HFFc6 (cell line): Measurements from ENCODE around the gene GPR55. TPM values are rescaled to one million over a fixed set of nuclear protein-coding genes. Genes with fewer than 3 reads are reported as not detected.

Source experiments
- DNase-seq: peaks from one replicate; pipeline ENCODE4 v3.0.0-alpha.2; 2018
- H3K27ac Mint-ChIP-seq: 2 replicates; pipeline ENCODE4 v1.8.0; 2020; ENCODE audit warnings: mild to moderate bottlenecking, mixed read lengths
- H3K27me3 Mint-ChIP-seq: 2 replicates; pipeline ENCODE4 v1.8.0; 2021; ENCODE audit warnings: mild to moderate bottlenecking, moderate library complexity, mixed read lengths; ENCODE audit not compliant: insufficient read depth
- H3K36me3 Mint-ChIP-seq: 2 replicates; pipeline ENCODE4 v1.8.0; 2021; ENCODE audit warnings: low read depth, mixed read lengths
- H3K4me1 Mint-ChIP-seq: 2 replicates; pipeline ENCODE4 v1.8.0; 2020; ENCODE audit warnings: low read depth, mixed read lengths
- H3K4me3 Mint-ChIP-seq: 2 replicates; pipeline ENCODE4 v1.8.0; 2020; ENCODE audit warnings: mild to moderate bottlenecking, moderate library complexity, mixed read lengths
- H3K9me3 Mint-ChIP-seq: 2 replicates; pipeline ENCODE4 v1.8.0; 2020; ENCODE audit warnings: mild to moderate bottlenecking, mixed read lengths
- total RNA-seq, 6 experiments: library from RNA; stranded (reverse); fragmentation: NEBNext Ultra II Directional; extraction: Animal tissue kit (Norgen Biotek cat#: 25700); gene quantifications; 2 replicates in 1 of 6; 3 replicates in 5 of 6; pipeline ENCODE4 v1.2.3, GENCODE V29; 2021
- TF ChIP-seq, protein P1 (sequence below): fragments of 200-600 bp; sonication (generic); IDR thresholded peaks from 2 replicates; pipeline ENCODE4 v1.5.0; 2021; ENCODE audit warnings: antibody characterized with exemption, mild to moderate bottlenecking

The GPR55 gene
- total RNA-seq, 6 experiments from 2014 or later: not detected

DNA sequence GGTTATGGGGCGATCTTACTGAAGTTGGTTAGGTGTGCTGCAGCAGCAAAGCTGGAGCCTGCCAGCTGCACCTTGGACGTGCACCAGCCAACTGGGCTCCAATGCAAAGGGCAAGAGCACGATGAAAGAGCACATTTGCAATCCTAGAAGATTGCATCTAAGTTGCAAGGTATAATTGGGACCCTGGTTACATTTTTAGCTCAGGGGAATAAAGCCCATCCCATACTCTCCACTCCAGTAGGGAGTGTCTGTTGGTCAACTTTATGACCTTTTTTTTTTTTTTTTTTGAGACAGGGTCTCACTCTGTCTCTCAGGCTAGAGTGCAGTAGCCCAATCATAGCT is 22.2 kb upstream of the GPR55 start:
- Mint-ChIP-seq H3K27me3 (peaks cover 28% of the 10 kb centered on the region), H3K27ac (no peak overlapping the region), H3K36me3 (no peaks in the 10 kb centered on the region)

DNA sequence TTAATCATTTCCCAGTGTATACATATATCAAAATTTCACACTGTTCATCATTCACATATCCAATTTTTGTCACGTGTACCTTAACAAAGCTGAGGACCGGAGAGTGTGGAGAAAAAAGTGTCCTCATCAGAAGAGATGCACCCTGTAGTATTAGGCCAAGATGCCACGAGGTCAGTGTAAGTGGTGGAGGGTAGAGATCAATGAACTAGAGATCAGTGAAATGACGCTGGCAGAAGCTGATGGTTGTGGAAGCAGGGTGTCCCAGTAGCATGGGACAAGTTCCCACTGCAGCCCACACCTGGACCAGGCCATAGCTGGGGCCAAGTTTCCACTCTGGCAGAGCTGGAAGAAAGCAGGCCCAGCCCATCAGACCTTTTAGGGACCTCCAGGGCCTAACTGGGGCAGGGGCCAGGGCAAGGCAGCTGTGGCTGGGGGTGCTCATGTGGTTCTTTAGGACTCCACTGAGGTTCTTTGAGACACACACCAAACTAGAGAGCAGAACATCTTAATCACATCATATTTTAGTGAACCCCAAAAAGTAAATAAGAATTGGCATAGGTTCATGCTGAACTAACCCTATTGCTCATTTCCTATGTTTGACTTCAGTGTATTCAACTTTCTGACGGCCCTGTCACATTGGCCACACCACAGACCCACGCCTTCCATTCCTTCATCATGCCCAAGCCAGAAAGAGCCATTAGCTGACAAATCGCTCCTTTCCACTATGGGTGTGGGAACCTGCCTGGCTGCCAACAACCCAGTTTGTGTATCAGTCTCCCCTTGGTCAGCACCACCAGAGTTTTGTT is 21.6 kb upstream of the GPR55 start:
- H3K9me3 Mint-ChIP-seq: no peaks in the 10 kb centered on the region
- DNase-seq: no peak
- TF ChIP-seq, protein P1, sequence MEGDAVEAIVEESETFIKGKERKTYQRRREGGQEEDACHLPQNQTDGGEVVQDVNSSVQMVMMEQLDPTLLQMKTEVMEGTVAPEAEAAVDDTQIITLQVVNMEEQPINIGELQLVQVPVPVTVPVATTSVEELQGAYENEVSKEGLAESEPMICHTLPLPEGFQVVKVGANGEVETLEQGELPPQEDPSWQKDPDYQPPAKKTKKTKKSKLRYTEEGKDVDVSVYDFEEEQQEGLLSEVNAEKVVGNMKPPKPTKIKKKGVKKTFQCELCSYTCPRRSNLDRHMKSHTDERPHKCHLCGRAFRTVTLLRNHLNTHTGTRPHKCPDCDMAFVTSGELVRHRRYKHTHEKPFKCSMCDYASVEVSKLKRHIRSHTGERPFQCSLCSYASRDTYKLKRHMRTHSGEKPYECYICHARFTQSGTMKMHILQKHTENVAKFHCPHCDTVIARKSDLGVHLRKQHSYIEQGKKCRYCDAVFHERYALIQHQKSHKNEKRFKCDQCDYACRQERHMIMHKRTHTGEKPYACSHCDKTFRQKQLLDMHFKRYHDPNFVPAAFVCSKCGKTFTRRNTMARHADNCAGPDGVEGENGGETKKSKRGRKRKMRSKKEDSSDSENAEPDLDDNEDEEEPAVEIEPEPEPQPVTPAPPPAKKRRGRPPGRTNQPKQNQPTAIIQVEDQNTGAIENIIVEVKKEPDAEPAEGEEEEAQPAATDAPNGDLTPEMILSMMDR: no peak
- H3K4me1 Mint-ChIP-seq: no peaks in the 10 kb centered on the region
- no peaks in the 10 kb centered on the region for H3K36me3 Mint-ChIP-seq
- H3K4me3 Mint-ChIP-seq: no peak overlapping the region
- H3K27me3 Mint-ChIP-seq: peaks cover 29% of the 10 kb centered on the region
- no peak overlapping the region for H3K27ac Mint-ChIP-seq

More for the DNA sequence above, 22.2 kb upstream of the GPR55 start:
- no peaks in the 10 kb centered on the region for H3K9me3 Mint-ChIP-seq
- TF ChIP-seq, protein P1: no peak
- DNase-seq: no peak
- no peaks in the 10 kb centered on the region for H3K4me1 Mint-ChIP-seq
- H3K4me3 Mint-ChIP-seq: no peak overlapping the region

DNA sequence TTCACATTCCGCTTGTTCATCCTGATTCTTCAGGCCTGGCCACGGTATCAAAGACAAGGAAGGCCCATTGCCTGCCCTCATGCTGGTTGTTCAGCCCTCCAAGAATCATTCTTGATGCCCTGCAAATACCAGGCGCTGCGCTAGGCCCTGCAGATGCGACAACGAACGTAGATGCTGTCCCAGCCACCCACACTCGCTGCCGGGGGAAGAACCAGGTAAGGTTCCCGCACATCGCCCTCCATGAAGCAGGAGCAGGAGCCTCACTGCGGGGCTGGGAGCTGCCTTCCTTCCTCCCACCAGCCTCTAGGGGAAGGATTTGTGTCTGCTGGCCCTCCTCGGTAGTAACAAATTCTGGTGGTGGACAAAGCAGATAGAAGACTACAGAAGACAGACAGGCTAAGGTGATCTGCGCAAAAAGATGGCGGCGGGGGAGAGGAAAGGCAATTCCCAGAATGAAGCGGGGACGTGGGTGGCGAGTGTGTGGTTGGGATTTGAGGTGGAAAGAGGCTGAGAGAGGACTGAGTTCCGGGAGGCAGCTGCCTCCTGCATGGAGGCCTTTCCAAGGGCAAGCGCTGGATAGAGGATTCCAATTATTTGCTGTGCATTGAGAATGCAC is 19.8 kb upstream of the GPR55 start:
- no peak for DNase-seq
- peaks cover 28% of the 10 kb centered on the region for H3K27me3 Mint-ChIP-seq
- no peak overlapping the region for H3K27ac Mint-ChIP-seq
- TF ChIP-seq, protein P1: no peak
- no peaks in the 10 kb centered on the region for H3K9me3 Mint-ChIP-seq
- H3K4me1 Mint-ChIP-seq: no peaks in the 10 kb centered on the region
- H3K4me3 Mint-ChIP-seq: no peak overlapping the region
- H3K36me3 Mint-ChIP-seq: no peaks in the 10 kb centered on the region

DNA sequence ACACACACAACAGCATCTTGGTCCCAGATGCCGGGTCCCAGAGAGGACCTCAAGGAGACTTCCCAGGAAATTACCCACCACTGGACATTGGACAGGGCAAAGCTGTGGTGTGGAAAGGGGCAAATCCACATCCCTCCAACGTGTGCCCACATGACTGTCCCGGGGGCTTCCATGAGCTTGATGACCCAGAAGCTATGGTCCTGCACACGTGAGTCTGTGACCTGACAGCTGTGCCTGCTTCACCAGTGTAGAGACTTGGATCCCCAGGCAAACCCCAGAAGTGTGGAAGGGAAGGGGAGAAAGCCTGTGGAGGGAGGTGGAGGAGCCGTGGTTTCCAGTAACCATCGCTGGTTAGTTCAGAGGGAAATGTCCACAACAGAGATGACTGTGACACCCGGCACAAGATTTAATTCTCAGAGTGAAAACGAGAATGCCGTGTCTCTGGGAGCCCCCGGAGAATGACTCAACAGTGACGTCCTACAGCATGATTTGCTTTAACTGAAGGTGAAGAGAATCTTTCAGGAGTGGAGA is 19.1 kb upstream of the GPR55 start:
- H3K27ac Mint-ChIP-seq: no peak overlapping the region; the same call in 1 of the 2 replicates

DNA sequence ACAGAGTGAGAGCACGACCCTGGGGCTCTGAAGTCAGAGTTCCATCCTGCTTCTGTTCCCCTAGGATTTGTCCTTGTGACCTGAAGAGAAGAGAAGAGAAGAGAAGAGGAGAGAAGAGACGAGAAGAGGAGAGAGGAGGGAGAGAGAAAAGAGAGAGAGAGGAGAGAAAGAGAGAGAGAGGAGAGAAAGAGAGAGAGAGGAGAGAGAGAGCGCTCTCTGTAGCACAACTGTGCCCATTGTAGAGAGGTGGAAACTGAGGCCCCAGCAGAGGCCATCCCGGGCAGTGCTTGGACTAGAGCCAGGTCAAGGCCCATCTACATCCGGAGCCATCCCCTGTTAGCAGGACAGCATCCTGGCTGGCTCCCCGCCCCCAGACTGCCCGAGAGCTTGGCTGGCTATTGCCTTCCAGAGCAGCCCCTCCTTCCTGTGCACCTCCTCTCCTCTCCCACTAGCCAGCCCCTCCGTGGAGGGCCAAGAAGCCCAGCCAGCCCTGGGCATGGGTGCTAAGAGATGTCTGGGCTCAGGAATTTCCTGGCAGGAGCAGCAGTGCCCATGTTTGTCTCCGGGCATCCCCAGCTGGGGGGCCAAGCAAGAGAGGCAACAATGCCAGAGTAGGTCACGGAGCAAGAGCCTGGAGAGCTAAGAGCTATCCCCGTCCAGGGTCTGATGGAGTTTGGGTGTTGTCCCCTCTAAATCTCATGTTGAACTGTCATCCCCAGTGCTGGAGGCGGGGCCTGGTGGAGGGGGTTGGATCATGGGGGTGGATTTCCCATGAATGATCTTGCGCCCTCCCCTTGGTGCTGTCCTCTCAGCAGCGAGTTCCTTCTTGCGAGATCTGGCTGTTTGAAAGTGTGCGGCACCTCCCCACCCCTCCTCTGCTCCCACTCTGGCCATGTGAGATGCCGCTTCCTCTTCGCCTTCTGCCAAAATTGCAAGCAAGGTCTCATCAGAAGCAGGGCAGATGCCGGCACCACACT is 18.2 kb upstream of the GPR55 start:
- H3K9me3 Mint-ChIP-seq: no peaks in the 10 kb centered on the region
- TF ChIP-seq, protein P1: no peak

More for the DNA sequence above, 19.1 kb upstream of the GPR55 start:
- Mint-ChIP-seq H3K4me1 (no peaks in the 10 kb centered on the region), H3K27me3 (peaks cover 28% of the 10 kb centered on the region), H3K9me3 (no peaks in the 10 kb centered on the region), H3K4me3 (no peak overlapping the region), H3K36me3 (no peaks in the 10 kb centered on the region)
- no peak for DNase-seq
- TF ChIP-seq, protein P1: no peak

More for the DNA sequence above, 18.2 kb upstream of the GPR55 start:
- Mint-ChIP-seq H3K4me1 (no peaks in the 10 kb centered on the region), H3K36me3 (no peaks in the 10 kb centered on the region), H3K4me3 (no peak overlapping the region), H3K27ac (no peak overlapping the region), H3K27me3 (peaks cover 28% of the 10 kb centered on the region)
- no peak for DNase-seq
